ENCODE measurements around the gene EFHD1. TPM values are rescaled to one million over a fixed set of nuclear protein-coding genes. Genes with fewer than 3 reads are reported as not detected.

Gene EFHD1
- total and polyA plus RNA-seq, 9 of the 15 experiments (the other 6 are each of a cell fraction or from before 2014, with no cell fraction given), result 0.66 to 9.1 (median 2.0) TPM

DNA sequence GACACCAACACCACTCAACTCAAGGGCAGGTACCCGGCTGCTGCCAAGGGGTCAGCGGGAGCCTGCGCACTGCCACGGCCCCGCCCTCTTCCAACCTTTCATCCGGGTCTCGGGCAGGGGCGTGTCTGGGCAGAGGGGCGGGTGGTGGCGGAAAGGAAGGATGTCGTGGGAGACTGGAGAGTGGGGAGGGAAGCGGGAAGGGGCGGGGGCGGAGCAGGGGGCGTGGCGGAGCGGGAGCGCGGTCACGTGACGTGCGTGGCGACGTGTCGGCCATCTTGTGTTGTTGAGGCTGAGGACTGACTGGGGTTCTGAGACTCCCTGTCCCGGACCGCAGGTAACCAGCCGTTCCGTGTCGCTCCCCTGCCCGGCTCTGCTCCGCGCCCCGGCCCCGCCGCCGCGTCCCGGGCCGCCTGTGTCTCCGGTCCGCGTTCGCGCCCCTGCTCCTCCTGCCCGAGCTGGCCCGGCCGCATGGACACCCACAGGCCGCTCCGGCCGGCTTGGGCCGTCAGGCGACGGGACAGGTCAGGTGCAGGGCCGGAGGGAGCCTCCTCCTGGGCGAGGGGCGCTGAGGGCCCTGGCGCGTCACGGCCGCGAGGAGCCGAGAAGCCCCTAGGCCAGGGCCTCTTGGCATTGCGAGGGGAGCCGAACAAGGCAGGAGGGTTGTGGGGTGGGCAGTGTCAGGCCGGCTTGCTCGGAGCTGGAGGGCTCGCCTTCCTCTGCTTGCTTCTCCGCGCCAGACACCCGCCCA is 63.8 kb downstream of the EFHD1 start, which contains the start of gene GIGYF2 (continued):
- TF ChIP-seq HMGN3 (IDR thresholded peaks at IDR 0.05; ENCODE audit: borderline replicate concordance, extremely low read depth, insufficient read length, low read depth, low read length), result no peak
- TF ChIP-seq ZBTB2 (IDR thresholded peaks at IDR 0.05), result peak; percentile 76
- TF ChIP-seq, protein P1, sequence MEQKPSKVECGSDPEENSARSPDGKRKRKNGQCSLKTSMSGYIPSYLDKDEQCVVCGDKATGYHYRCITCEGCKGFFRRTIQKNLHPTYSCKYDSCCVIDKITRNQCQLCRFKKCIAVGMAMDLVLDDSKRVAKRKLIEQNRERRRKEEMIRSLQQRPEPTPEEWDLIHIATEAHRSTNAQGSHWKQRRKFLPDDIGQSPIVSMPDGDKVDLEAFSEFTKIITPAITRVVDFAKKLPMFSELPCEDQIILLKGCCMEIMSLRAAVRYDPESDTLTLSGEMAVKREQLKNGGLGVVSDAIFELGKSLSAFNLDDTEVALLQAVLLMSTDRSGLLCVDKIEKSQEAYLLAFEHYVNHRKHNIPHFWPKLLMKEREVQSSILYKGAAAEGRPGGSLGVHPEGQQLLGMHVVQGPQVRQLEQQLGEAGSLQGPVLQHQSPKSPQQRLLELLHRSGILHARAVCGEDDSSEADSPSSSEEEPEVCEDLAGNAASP (IDR thresholded peaks at IDR 0.05), result no peak
- no peak for TF ChIP-seq STAT5B (CRISPR knock-in tag; IDR thresholded peaks at IDR 0.05)
- TF ChIP-seq TCF7 (IDR thresholded peaks at IDR 0.05; ENCODE audit: borderline replicate concordance), result no peak
- TF ChIP-seq BRF2 (IDR thresholded peaks at IDR 0.05; ENCODE audit: borderline replicate concordance, insufficient read depth, insufficient read length), result no peak
- no peak for TF ChIP-seq ZNF318 (IDR thresholded peaks at IDR 0.05; ENCODE audit: borderline replicate concordance in 1 of 2, low read depth in 1 of 2)
- TF ChIP-seq SRSF1 (IDR thresholded peaks at IDR 0.05; ENCODE audit: low read depth, low read length), result no peak

All from K562 (cell line).